Spinal cord (tissue), 10 donors: Measurements from ENCODE around the gene KCNH1. TPM values are rescaled to one million over a fixed set of nuclear protein-coding genes. Genes with fewer than 3 reads are reported as not detected.

ENCODE experiments used
- DNase-seq, 6 donors: peaks; one replicate each; pipeline versions ENCODE4 v3.0.0 to v3.0.0-alpha.2; 2013 to 2015; ENCODE audit warnings: low spot score in 6 of 6, low read depth in 4 of 6
- H3K27ac ChIP-seq: one replicate; pipeline ENCODE4 v1.5.1; 2013; ENCODE audit warnings: low read depth, low read length, control low read depth
- H3K27me3 ChIP-seq: one replicate; pipeline ENCODE4 v1.6.1; 2013; ENCODE audit warnings: low read length; ENCODE audit not compliant: control insufficient read depth, insufficient read depth
- H3K36me3 ChIP-seq: one replicate; pipeline ENCODE4 v1.6.1; 2013; ENCODE audit warnings: low read length; ENCODE audit not compliant: control insufficient read depth, insufficient read depth
- H3K4me1 ChIP-seq: one replicate; pipeline ENCODE4 v1.6.1; 2013; ENCODE audit warnings: low read length; ENCODE audit not compliant: control insufficient read depth, insufficient read depth
- H3K4me3 ChIP-seq: one replicate; pipeline ENCODE4 v1.5.1; 2013; ENCODE audit warnings: low read depth, low read length, control low read depth
- H3K9me3 ChIP-seq: one replicate; pipeline ENCODE4 v1.6.1; 2013; ENCODE audit warnings: low read length; ENCODE audit not compliant: control insufficient read depth, insufficient read depth
- WGBS: methylation state at CpG from one replicate; pipeline ENCODE4 v1.1.5; 2013; ENCODE audit warnings: missing lambda C conversion rate; ENCODE audit not compliant: insufficient coverage; 5-methylcytosine and 5-hydroxymethylcytosine counted together
- polyA plus RNA-seq, 2 donors: library from polyadenylated mRNA; unstranded; fragments of 120-200 nt; gene quantifications; one replicate each; pipeline ENCODE4 v1.2.1, GENCODE V29; 2013; ENCODE audit not compliant: insufficient read length in 2 of 2
- total RNA-seq, 2 donors: library from RNA; depleted of rRNA in 1 of 2; stranded (reverse); fragments of 120-200 nt in 1 of 2; fragments of >200 nt in 1 of 2; gene quantifications; one replicate each; pipeline versions ENCODE4 v1.2.3 to v1.2.4, GENCODE V29; 2013 to 2014
- donor health status: healthy.

Gene KCNH1
- total and polyA plus RNA-seq, 4 donors = 2.6 to 8.6 (median 3.8) TPM

GRCh38 chr1:210942513-210942912, 191.4 kb downstream of the KCNH1 start:
- H3K27me3 ChIP-seq = no peaks in the 10 kb centered on the region
- WGBS = no CpG with 5 or more reads among the region's 2 CpGs
- DNase-seq = no peak
- no peaks in the 10 kb centered on the region for H3K9me3 ChIP-seq
- no peak overlapping the region for H3K27ac ChIP-seq
- H3K36me3 ChIP-seq = no peaks in the 10 kb centered on the region
- no peak overlapping the region for H3K4me3 ChIP-seq
- H3K4me1 ChIP-seq = no peaks in the 10 kb centered on the region

GRCh38 chr1:210940081-210940617, 193.8 kb downstream of the KCNH1 start:
- Histone ChIP-seq H3K36me3 (no peaks in the 10 kb centered on the region), H3K27me3 (no peaks in the 10 kb centered on the region), H3K9me3 (no peaks in the 10 kb centered on the region), H3K27ac (no peak overlapping the region), H3K4me3 (no peak overlapping the region), H3K4me1 (no peaks in the 10 kb centered on the region)
- 83% methylated on average over 1 of the region's 1 CpG for WGBS
- DNase-seq = no peak

- 100% methylated on average over 1 of the region's 3 CpGs for WGBS
- H3K9me3 ChIP-seq = no peaks in the 10 kb centered on the region
- no peaks in the 10 kb centered on the region for H3K4me1 ChIP-seq
- DNase-seq = no peak
- no peaks in the 10 kb centered on the region for H3K27me3 ChIP-seq
- no peak overlapping the region for H3K27ac ChIP-seq
- H3K36me3 ChIP-seq = no peaks in the 10 kb centered on the region
- H3K4me3 ChIP-seq = no peak overlapping the region
Measured at GRCh38 chr1:210938416-210938925, 195.5 kb downstream of the KCNH1 start.

- Histone ChIP-seq H3K27me3 (no peaks in the 10 kb centered on the region), H3K4me1 (no peaks in the 10 kb centered on the region), H3K9me3 (no peaks in the 10 kb centered on the region), H3K4me3 (no peak overlapping the region), H3K27ac (no peak overlapping the region), H3K36me3 (no peaks in the 10 kb centered on the region)
- no peak for DNase-seq
Measured at GRCh38 chr1:210937846-210938245, 196.1 kb downstream of the KCNH1 start.

- 93% methylated on average over 3 of the region's 4 CpGs for WGBS
- H3K27me3 ChIP-seq = no peaks in the 10 kb centered on the region
- no peak overlapping the region for H3K27ac ChIP-seq
Measured at GRCh38 chr1:210935905-210936304, 198.0 kb downstream of the KCNH1 start.

GRCh38 chr1:210932104-210932503, 201.8 kb downstream of the KCNH1 start:
- H3K36me3 ChIP-seq = no peaks in the 10 kb centered on the region

More at GRCh38 chr1:210935905-210936304, 198.0 kb downstream of the KCNH1 start:
- Histone ChIP-seq H3K4me1 (no peaks in the 10 kb centered on the region), H3K9me3 (no peaks in the 10 kb centered on the region), H3K4me3 (no peak overlapping the region), H3K36me3 (no peaks in the 10 kb centered on the region)
- DNase-seq = no peak

GRCh38 chr1:210922666-210923065, 211.3 kb downstream of the KCNH1 start:
- H3K36me3 ChIP-seq = no peaks in the 10 kb centered on the region
- no peak for DNase-seq
- no peaks in the 10 kb centered on the region for H3K4me1 ChIP-seq
- H3K9me3 ChIP-seq = peaks cover 4% of the 10 kb centered on the region
- H3K4me3 ChIP-seq = no peak overlapping the region
- H3K27me3 ChIP-seq = no peaks in the 10 kb centered on the region
- no peak overlapping the region for H3K27ac ChIP-seq

More at GRCh38 chr1:210932104-210932503, 201.8 kb downstream of the KCNH1 start:
- Histone ChIP-seq H3K27ac (no peak overlapping the region), H3K4me1 (no peaks in the 10 kb centered on the region), H3K4me3 (no peak overlapping the region), H3K27me3 (no peaks in the 10 kb centered on the region), H3K9me3 (no peaks in the 10 kb centered on the region)
- no peak for DNase-seq

GRCh38 chr1:210920716-210921694, 212.9 kb downstream of the KCNH1 start:
- no peaks in the 10 kb centered on the region for H3K4me1 ChIP-seq
- no peak for DNase-seq
- peaks cover 4% of the 10 kb centered on the region for H3K9me3 ChIP-seq
- H3K4me3 ChIP-seq = no peak overlapping the region
- no peak overlapping the region for H3K27ac ChIP-seq
- no peaks in the 10 kb centered on the region for H3K36me3 ChIP-seq
- no peaks in the 10 kb centered on the region for H3K27me3 ChIP-seq
- WGBS = 86% methylated on average over 2 of the region's 5 CpGs

GRCh38 chr1:210920258-210920657, 213.7 kb downstream of the KCNH1 start:
- peaks cover 2% of the 10 kb centered on the region for H3K9me3 ChIP-seq
- H3K4me3 ChIP-seq = no peak overlapping the region
- H3K27ac ChIP-seq = no peak overlapping the region
- H3K27me3 ChIP-seq = no peaks in the 10 kb centered on the region
- no peaks in the 10 kb centered on the region for H3K4me1 ChIP-seq
- no peaks in the 10 kb centered on the region for H3K36me3 ChIP-seq
- no peak for DNase-seq

GRCh38 chr1:210918893-210919292, 215.1 kb downstream of the KCNH1 start:
- Histone ChIP-seq H3K4me1 (no peaks in the 10 kb centered on the region), H3K27me3 (no peaks in the 10 kb centered on the region), H3K27ac (no peak overlapping the region), H3K9me3 (no peaks in the 10 kb centered on the region), H3K4me3 (no peak overlapping the region), H3K36me3 (no peaks in the 10 kb centered on the region)
- no CpG with 5 or more reads among the region's 1 CpG for WGBS
- no peak for DNase-seq
